Measurements from ENCODE around the gene OGFR.

The OGFR gene

DNA sequence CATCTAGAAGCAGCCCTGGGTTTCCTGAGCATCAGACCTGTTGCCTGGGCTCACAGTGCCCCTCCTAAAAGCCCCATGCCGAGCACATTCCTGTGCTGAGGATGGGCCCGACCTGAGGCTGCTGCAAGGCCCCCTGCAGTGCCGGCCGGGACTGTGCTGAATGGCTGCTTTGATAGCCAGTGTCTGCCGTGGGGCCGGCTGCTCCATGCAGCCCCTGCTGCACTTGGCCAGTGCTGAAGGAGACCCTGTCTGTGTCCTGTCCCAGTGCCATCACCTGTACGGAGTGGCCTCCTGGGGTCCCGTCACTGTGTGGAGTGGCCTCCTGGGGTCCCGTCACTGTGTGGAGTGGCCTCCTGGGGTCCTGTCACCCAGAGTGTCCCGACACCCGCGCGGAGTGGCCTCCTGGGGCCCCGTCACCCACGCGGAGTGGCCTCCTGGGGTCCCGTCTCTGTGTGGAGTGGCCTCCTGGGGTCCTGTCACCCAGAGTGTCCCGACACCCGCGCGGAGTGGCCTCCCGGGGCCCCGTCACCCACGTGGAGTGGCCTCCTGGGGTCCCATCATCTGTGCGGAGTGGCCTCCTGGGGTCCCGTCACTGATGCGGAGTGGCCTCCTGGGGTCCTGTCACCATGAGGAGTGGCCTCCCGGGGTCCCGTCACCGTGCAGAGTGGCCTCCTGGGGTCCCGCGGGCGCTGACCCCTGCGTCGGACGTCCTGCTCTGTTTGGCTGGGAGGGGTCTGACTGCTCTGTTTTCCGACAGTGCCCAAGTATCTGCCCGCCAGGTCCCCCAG is 19.2 kb downstream of the OGFR start:
- Histone ChIP-seq H3K4me3 (IDR thresholded peaks at IDR 0.05; ENCODE audit: insufficient read depth, low read depth, low read length) (no peak overlapping the region), H2AFZ (ENCODE audit: low read depth) (no peak overlapping the region), H3K4me2 (peak overlapping the region; percentile 98), H4K20me1 (ENCODE audit: insufficient read depth) (no peaks in the 10 kb centered on the region), H3K9ac (no peak overlapping the region; the same call in 1 of the 2 replicates), H3K4me1 (ENCODE audit: low read depth, poor library complexity, severe bottlenecking) (peaks cover 28% of the 10 kb centered on the region), H3K27me3 (ENCODE audit: insufficient read depth, low read depth) (peaks cover 25% of the 10 kb centered on the region), H3K79me2 (ENCODE audit: insufficient read depth, low read depth) (no peaks in the 10 kb centered on the region), H3K36me3 (ENCODE audit: insufficient read depth) (no peaks in the 10 kb centered on the region), H3K27ac (no peak overlapping the region)
- TF ChIP-seq, protein P1, sequence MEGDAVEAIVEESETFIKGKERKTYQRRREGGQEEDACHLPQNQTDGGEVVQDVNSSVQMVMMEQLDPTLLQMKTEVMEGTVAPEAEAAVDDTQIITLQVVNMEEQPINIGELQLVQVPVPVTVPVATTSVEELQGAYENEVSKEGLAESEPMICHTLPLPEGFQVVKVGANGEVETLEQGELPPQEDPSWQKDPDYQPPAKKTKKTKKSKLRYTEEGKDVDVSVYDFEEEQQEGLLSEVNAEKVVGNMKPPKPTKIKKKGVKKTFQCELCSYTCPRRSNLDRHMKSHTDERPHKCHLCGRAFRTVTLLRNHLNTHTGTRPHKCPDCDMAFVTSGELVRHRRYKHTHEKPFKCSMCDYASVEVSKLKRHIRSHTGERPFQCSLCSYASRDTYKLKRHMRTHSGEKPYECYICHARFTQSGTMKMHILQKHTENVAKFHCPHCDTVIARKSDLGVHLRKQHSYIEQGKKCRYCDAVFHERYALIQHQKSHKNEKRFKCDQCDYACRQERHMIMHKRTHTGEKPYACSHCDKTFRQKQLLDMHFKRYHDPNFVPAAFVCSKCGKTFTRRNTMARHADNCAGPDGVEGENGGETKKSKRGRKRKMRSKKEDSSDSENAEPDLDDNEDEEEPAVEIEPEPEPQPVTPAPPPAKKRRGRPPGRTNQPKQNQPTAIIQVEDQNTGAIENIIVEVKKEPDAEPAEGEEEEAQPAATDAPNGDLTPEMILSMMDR (conservative IDR thresholded peaks at IDR 0.05; ENCODE audit: low read depth, low read length): no peak

DNA sequence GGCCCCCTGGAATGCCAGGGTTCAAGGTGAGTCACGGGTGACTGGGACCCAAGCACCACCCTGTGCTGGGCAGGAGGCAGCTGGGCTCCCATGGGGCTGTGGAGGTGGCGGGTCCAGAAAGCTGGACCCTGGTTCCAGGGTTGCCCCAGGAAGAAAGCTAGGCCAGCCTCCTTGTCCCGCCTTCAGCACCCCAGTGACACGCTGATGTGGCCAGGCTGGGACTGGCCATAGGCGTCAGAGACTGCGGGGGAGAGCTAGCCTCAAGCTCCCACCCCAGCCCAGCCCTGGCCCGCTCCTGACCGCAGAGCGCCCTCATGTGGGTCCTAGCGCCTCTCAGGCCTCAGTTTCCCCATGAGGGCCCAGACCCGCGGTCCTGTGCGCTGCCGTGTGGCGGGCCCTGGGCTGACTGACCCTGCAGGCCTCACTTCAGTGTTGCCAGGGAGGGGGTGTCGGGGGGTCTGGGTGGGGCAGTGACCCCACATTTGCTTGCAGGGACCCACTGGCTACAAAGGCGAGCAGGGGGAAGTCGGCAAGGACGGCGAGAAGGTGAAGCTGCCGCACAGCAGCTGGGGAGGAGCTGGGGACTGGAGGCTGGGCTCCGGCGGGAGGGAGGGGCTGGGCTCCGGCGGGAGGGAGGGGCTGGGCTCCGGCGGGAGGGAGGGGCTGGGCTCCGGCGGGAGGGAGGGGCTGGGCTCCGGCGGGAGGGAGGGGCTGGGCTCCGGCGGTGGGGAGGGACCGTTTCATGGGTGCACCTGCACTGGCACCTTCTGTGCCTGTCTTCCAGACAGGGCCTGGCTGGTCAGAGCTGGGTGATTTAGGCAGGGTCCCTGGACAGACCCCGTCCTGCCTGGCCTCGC is 20.1 kb downstream of the OGFR start:
- Histone ChIP-seq H3K27ac (no peak overlapping the region), H2AFZ (ENCODE audit: low read depth) (peak overlapping the region; percentile 71; the same call in 1 of the 2 replicates)

DNA sequence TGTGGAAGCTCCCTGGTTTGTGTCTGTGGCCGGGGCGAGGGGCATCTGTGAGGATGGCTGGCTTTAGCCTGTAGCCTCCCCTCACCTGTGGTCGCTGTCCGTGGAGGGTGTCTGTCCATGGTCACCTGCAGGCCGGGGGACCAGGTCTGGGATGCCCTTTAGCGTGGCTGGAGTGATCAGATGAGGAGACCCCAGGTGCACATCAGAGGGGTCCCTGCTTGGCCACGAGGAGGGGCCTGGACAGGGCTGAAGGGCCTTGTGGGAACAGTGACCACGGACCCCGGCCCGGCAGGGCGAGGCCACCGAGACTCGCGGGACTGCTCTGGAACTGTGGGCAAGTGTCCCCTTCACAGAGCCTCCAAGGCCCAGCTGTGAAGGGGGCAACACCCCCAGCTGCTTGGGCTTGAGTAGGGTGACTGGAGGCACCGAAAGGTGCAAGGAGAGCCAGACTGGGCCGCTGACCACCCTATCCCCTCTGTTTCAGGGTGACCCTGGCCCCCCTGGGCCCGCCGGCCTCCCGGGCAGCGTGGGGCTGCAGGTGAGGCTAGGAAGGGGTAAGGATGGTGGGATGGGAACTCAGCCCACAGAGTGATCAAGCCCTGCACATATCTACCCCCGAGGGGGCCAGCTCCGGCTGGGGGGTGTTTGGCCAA is 20.8 kb downstream of the OGFR start:
- peak overlapping the region; percentile 68; the same call in 1 of the 2 replicates for H3K4me2 ChIP-seq
- H3K4me1 ChIP-seq (ENCODE audit: low read depth, poor library complexity, severe bottlenecking): peaks cover 28% of the 10 kb centered on the region
- H4K20me1 ChIP-seq (ENCODE audit: insufficient read depth): no peaks in the 10 kb centered on the region
- H3K79me2 ChIP-seq (ENCODE audit: insufficient read depth, low read depth): no peaks in the 10 kb centered on the region
- no peak overlapping the region for H3K4me3 ChIP-seq (IDR thresholded peaks at IDR 0.05; ENCODE audit: insufficient read depth, low read depth, low read length)
- TF ChIP-seq, protein P1 (conservative IDR thresholded peaks at IDR 0.05; ENCODE audit: low read depth, low read length): no peak
- 0 out of 2 replicates have a peak, but pooled peaks cover 11% of the 10 kb centered on the region for H3K27me3 ChIP-seq (ENCODE audit: insufficient read depth, low read depth)
- H3K36me3 ChIP-seq (ENCODE audit: insufficient read depth): no peaks in the 10 kb centered on the region
- no peak overlapping the region for H2AFZ ChIP-seq (ENCODE audit: low read depth)
- no peak overlapping the region for H3K9ac ChIP-seq
- no peak overlapping the region for H3K27ac ChIP-seq

More for the DNA sequence above, 20.1 kb downstream of the OGFR start:
- H4K20me1 ChIP-seq (ENCODE audit: insufficient read depth): no peaks in the 10 kb centered on the region
- H3K36me3 ChIP-seq (ENCODE audit: insufficient read depth): no peaks in the 10 kb centered on the region
- TF ChIP-seq, protein P1 (conservative IDR thresholded peaks at IDR 0.05; ENCODE audit: low read depth, low read length): no peak
- H3K79me2 ChIP-seq (ENCODE audit: insufficient read depth, low read depth): no peaks in the 10 kb centered on the region
- peak overlapping the region; percentile 31; the same call in 1 of the 2 replicates for H3K9ac ChIP-seq
- H3K4me1 ChIP-seq (ENCODE audit: low read depth, poor library complexity, severe bottlenecking): peaks cover 28% of the 10 kb centered on the region
- no peak overlapping the region for H3K4me3 ChIP-seq (IDR thresholded peaks at IDR 0.05; ENCODE audit: insufficient read depth, low read depth, low read length)
- H3K4me2 ChIP-seq: peak overlapping the region; percentile 98
- H3K27me3 ChIP-seq (ENCODE audit: insufficient read depth, low read depth): peaks cover 17% of the 10 kb centered on the region; the same call in 1 of the 2 replicates

DNA sequence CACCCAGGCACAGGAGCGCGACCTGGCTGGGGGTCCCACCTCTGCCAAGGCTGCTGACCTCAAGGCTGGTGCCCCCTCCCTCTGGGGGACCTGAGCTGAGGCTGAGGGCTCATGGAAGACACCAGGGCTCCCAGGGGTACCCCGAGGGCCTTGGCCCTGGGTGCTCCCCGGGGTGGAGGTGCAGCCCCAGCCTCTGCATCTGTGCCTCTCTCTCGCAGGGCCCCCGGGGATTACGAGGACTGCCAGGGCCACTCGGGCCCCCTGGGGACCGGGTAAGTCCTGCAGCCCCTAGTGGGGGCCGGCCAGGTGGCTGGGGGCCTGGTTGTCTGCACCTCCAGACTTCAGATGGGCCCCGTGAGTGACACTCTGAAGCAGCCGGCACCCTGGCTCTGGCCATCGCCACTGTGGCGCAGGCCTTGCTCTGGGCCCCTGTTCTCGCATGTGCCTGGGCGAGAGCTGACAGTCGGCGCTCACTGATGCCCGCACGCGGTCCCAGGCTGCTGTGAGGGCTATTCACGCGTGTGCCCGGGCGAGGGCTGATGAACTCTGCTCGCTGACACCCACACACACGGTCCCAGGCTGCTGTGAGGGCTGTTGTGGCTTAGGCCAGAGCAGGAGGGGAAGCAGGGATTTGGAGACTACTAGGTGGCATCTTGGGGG is 21.5 kb downstream of the OGFR start:
- no peaks in the 10 kb centered on the region for H3K79me2 ChIP-seq (ENCODE audit: insufficient read depth, low read depth)
- peaks cover 32% of the 10 kb centered on the region for H3K4me1 ChIP-seq (ENCODE audit: low read depth, poor library complexity, severe bottlenecking)
- H3K27ac ChIP-seq: no peak overlapping the region
- H3K9ac ChIP-seq: no peak overlapping the region
- H3K4me3 ChIP-seq (IDR thresholded peaks at IDR 0.05; ENCODE audit: insufficient read depth, low read depth, low read length): no peak overlapping the region
- no peak overlapping the region for H3K4me2 ChIP-seq
- TF ChIP-seq, protein P1 (conservative IDR thresholded peaks at IDR 0.05; ENCODE audit: low read depth, low read length): no peak
- H2AFZ ChIP-seq (ENCODE audit: low read depth): no peak overlapping the region
- H4K20me1 ChIP-seq (ENCODE audit: insufficient read depth): no peaks in the 10 kb centered on the region
- H3K36me3 ChIP-seq (ENCODE audit: insufficient read depth): no peaks in the 10 kb centered on the region
- 0 out of 2 replicates have a peak, but pooled peaks cover 6% of the 10 kb centered on the region for H3K27me3 ChIP-seq (ENCODE audit: insufficient read depth, low read depth)

Data from KMS-11 (cell line).